HepG2 (cell line): ENCODE data around the gene ATP11A. TPM values are rescaled to one million over a fixed set of nuclear protein-coding genes. Genes with fewer than 3 reads are reported as not detected.

Experiments
- ARID2 ChIP-seq: sonication (generic); formaldehyde crosslinking; IDR thresholded peaks from 2 replicates; pipeline ENCODE4 v1.8.1; 2022; ENCODE audit warnings: mild to moderate bottlenecking, missing genetic modification reagents, borderline replicate concordance
- CCDC6 ChIP-seq: sonication (generic); formaldehyde crosslinking; IDR thresholded peaks from 2 replicates; pipeline ENCODE4 v1.8.1; 2022; ENCODE audit warnings: mild to moderate bottlenecking, missing genetic modification reagents, moderate library complexity
- E2F1 ChIP-seq: sonication (generic); formaldehyde crosslinking; IDR thresholded peaks from 2 replicates; pipeline ENCODE4 v1.5.0; 2020; ENCODE audit warnings: missing genetic modification reagents
- GLI4 ChIP-seq: sonication (generic); formaldehyde crosslinking; IDR thresholded peaks from 2 replicates; pipeline ENCODE4 v1.5.1; 2020; ENCODE audit warnings: missing genetic modification reagents, mild to moderate bottlenecking, moderate library complexity, borderline replicate concordance
- HMGXB3 ChIP-seq: sonication (generic); formaldehyde crosslinking; IDR thresholded peaks from 2 replicates; pipeline ENCODE4 v1.4.0; 2020; ENCODE audit warnings: missing genetic modification reagents, borderline replicate concordance
- IRF2 ChIP-seq: IDR thresholded peaks from 2 replicates; pipeline ENCODE4 v1.6.1; 2018; ENCODE audit warnings: missing genetic modification reagents, missing compliant biosample characterization
- ISX ChIP-seq: sonication (generic); formaldehyde crosslinking; conservative IDR thresholded peaks from 2 replicates; pipeline ENCODE4 v1.5.0; 2020; ENCODE audit warnings: missing genetic modification reagents
- JUN ChIP-seq: sonication (generic); formaldehyde crosslinking; IDR thresholded peaks from 2 replicates; pipeline ENCODE4 v1.4.0; 2020; ENCODE audit warnings: mild to moderate bottlenecking, missing genetic modification reagents
- KAT7 ChIP-seq: IDR thresholded peaks from 2 replicates; pipeline ENCODE4 v1.6.1; 2018; ENCODE audit warnings: borderline replicate concordance, missing compliant biosample characterization
- MAFK ChIP-seq, 2 experiments: IDR thresholded peaks in 1 of 2; conservative IDR thresholded peaks in 1 of 2; 2 replicates each; pipeline ENCODE4 v1.6.1; 2011; ENCODE audit warnings: improper control_type of control experiment in 2 of 2, low read length in 2 of 2
- SETDB1 ChIP-seq: sonication (generic); formaldehyde crosslinking; IDR thresholded peaks from 2 replicates; pipeline ENCODE4 v1.5.1; 2020; ENCODE audit warnings: missing genetic modification reagents, mild to moderate bottlenecking, borderline replicate concordance
- SMYD3 ChIP-seq: sonication (generic); formaldehyde crosslinking; IDR thresholded peaks from 2 replicates; pipeline ENCODE4 v1.8.1; 2023; ENCODE audit warnings: mild to moderate bottlenecking, missing genetic modification reagents
- TBL1XR1 ChIP-seq: fragments of 150-350 bp; IDR thresholded peaks from 2 replicates; pipeline ENCODE4 v1.6.1; 2014; ENCODE audit warnings: borderline replicate concordance, low read length; ENCODE audit not compliant: partially characterized antibody
- TRIM24 ChIP-seq: sonication (generic); formaldehyde crosslinking; IDR thresholded peaks from 2 replicates; pipeline ENCODE4 v1.8.0; 2022; ENCODE audit warnings: mild to moderate bottlenecking, missing genetic modification reagents
- ZFP1 ChIP-seq: IDR thresholded peaks from 2 replicates; pipeline ENCODE4 v1.6.1; 2016
- ZNF3 ChIP-seq: IDR thresholded peaks from 2 replicates; pipeline ENCODE4 v1.7.0; 2017; ENCODE audit warnings: inconsistent platforms
- ZNF317 ChIP-seq: sonication (generic); formaldehyde crosslinking; IDR thresholded peaks from 2 replicates; pipeline ENCODE4 v1.5.0; 2020; ENCODE audit warnings: mild to moderate bottlenecking, missing genetic modification reagents
- ZNF460 ChIP-seq: sonication (generic); formaldehyde crosslinking; IDR thresholded peaks from 2 replicates; pipeline ENCODE4 v1.5.1; 2020; ENCODE audit warnings: missing genetic modification reagents, mild to moderate bottlenecking, borderline replicate concordance
- ZNF639 ChIP-seq: conservative IDR thresholded peaks from 2 replicates; pipeline ENCODE4 v1.6.1; 2018; ENCODE audit warnings: missing genetic modification reagents
- ZNF660 ChIP-seq: sonication (generic); formaldehyde crosslinking; IDR thresholded peaks from 2 replicates; pipeline ENCODE4 v1.5.1; 2020; ENCODE audit warnings: mild to moderate bottlenecking, low read depth, missing genetic modification reagents, borderline replicate concordance
- ZNF777 ChIP-seq: sonication (generic); formaldehyde crosslinking; IDR thresholded peaks from 2 replicates; pipeline ENCODE4 v1.4.0; 2020; ENCODE audit warnings: missing genetic modification reagents
- polyA plus RNA-seq, 8 experiments: library from polyadenylated mRNA; depleted of rRNA in 3 of 8; stranded (reverse) in 7 of 8; unstranded in 1 of 8; fragments of >200 nt; fragmentation: Illumina TruSeq in 4 of 8; extraction: Trizol in 4 of 8; gene quantifications; 2 replicates each; pipeline versions ENCODE4 v1.2.1 to v1.2.3, GENCODE V29; 2011 to 2016; ENCODE audit warnings: low read depth in 4 of 8, missing spikeins in 1 of 8, mixed read lengths in 1 of 8; ENCODE audit not compliant: insufficient read depth in 1 of 8
- total RNA-seq, 5 experiments: library from RNA; depleted of rRNA; stranded (reverse); fragments of >200 nt; fragmentation: Illumina TruSeq; extraction: Trizol; gene quantifications; 2 replicates each; pipeline ENCODE4 v1.2.3, GENCODE V29; 2016; ENCODE audit warnings: low read depth in 1 of 5
- TF ChIP-seq, protein P1 (sequence below): sonication (generic); formaldehyde crosslinking; IDR thresholded peaks from 2 replicates; pipeline ENCODE4 v1.5.0; 2020; ENCODE audit warnings: mild to moderate bottlenecking, missing genetic modification reagents, borderline replicate concordance

Gene ATP11A
- total and polyA plus RNA-seq, 2 of the 13 experiments (the other 11 are each of a cell fraction or from before 2014, with no cell fraction given) = 18.4 to 20.1 TPM

GRCh38 chr13:112892426-112893206 is 202.8 kb downstream of the ATP11A start (continued):
- TF ChIP-seq E2F1 (CRISPR knock-in tag) = no peak
- TF ChIP-seq, protein P1, sequence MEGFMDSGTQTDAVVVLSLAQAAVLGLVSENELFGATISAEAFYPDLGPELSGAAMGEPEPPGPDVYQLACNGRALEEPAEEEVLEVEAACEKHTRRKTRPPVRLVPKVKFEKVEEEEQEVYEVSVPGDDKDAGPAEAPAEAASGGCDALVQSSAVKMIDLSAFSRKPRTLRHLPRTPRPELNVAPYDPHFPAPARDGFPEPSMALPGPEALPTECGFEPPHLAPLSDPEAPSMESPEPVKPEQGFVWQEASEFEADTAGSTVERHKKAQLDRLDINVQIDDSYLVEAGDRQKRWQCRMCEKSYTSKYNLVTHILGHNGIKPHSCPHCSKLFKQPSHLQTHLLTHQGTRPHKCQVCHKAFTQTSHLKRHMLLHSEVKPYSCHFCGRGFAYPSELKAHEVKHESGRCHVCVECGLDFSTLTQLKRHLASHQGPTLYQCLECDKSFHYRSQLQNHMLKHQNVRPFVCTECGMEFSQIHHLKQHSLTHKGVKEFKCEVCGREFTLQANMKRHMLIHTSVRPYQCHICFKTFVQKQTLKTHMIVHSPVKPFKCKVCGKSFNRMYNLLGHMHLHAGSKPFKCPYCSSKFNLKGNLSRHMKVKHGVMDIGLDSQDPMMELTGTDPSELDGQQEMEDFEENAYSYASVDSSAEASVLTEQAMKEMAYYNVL = no peak
- no peak for TF ChIP-seq ZFP1 (CRISPR knock-in tag)
- no peak for TF ChIP-seq ISX (CRISPR knock-in tag)
- TF ChIP-seq HMGXB3 (CRISPR knock-in tag) = no peak
- TF ChIP-seq ZNF777 = no peak
- TF ChIP-seq ZNF460 = no peak
- no peak for TF ChIP-seq ZNF660 (CRISPR knock-in tag)
- TF ChIP-seq ARID2 (CRISPR knock-in tag) = no peak
- no peak for TF ChIP-seq MAFK (conservative IDR thresholded peaks at IDR 0.05 in 1 of 2, IDR thresholded peaks at IDR 0.05 in 1 of 2; ENCODE audit: low read length in 2 of 2)
- no peak for TF ChIP-seq KAT7 (CRISPR knock-in tag)
- no peak for TF ChIP-seq ZNF317 (CRISPR knock-in tag)
- TF ChIP-seq SMYD3 (CRISPR knock-in tag) = no peak
- TF ChIP-seq JUN (CRISPR knock-in tag) = no peak
- no peak for TF ChIP-seq ZNF3 (CRISPR knock-in tag)
- TF ChIP-seq TRIM24 = no peak
- no peak for TF ChIP-seq SETDB1 (CRISPR knock-in tag)
- 0 out of 2 replicates have a peak, but pooled peaks have one; percentile 4 for TF ChIP-seq IRF2 (CRISPR knock-in tag)
- TF ChIP-seq GLI4 (CRISPR knock-in tag) = no peak
- no peak for TF ChIP-seq ZNF639
- TF ChIP-seq TBL1XR1 = no peak
- TF ChIP-seq CCDC6 (CRISPR knock-in tag) = 0 out of 2 replicates have a peak, but pooled peaks have one; percentile 7
